WERI-Rb-1 (cell line): Measurements from ENCODE around the gene NRARP.

Experiments
- DNase-seq: peaks from one replicate; pipeline ENCODE4 v3.0.0-alpha.2; 2020
- H3K27ac ChIP-seq: fragments of 250-450 bp; sonication (Bioruptor Pico); 2 replicates; pipeline ENCODE4 v1.5.1; 2020; ENCODE audit warnings: mild to moderate bottlenecking, moderate library complexity
- H3K27me3 ChIP-seq: fragments of 250-450 bp; sonication (Bioruptor Pico); 2 replicates; pipeline ENCODE4 v1.5.1; 2021; ENCODE audit warnings: mild to moderate bottlenecking, low read depth, moderate library complexity; ENCODE audit not compliant: insufficient read depth, severe bottlenecking
- H3K36me3 ChIP-seq: fragments of 250-450 bp; sonication (Bioruptor Pico); 2 replicates; pipeline ENCODE4 v1.5.1; 2020; ENCODE audit warnings: mild to moderate bottlenecking, moderate library complexity
- H3K4me3 ChIP-seq: 2 replicates; pipeline ENCODE4 v1.5.1; 2011; ENCODE audit warnings: low read depth, mild to moderate bottlenecking, control low read depth, low read length
- H3K9me3 ChIP-seq: fragments of 250-450 bp; sonication (Bioruptor Pico); 2 replicates; pipeline ENCODE4 v1.5.1; 2021; ENCODE audit warnings: mild to moderate bottlenecking, moderate library complexity; ENCODE audit not compliant: severe bottlenecking
- TF ChIP-seq, protein P1 (sequence below): IDR thresholded peaks from 2 replicates; pipeline ENCODE4 v1.5.1; 2011; ENCODE audit warnings: low read depth, mild to moderate bottlenecking, control low read depth, inconsistent platforms, low read length

NRARP gene

GRCh38 chr9:137325124-137325523, 23.1 kb upstream of the NRARP start:
- TF ChIP-seq, protein P1, sequence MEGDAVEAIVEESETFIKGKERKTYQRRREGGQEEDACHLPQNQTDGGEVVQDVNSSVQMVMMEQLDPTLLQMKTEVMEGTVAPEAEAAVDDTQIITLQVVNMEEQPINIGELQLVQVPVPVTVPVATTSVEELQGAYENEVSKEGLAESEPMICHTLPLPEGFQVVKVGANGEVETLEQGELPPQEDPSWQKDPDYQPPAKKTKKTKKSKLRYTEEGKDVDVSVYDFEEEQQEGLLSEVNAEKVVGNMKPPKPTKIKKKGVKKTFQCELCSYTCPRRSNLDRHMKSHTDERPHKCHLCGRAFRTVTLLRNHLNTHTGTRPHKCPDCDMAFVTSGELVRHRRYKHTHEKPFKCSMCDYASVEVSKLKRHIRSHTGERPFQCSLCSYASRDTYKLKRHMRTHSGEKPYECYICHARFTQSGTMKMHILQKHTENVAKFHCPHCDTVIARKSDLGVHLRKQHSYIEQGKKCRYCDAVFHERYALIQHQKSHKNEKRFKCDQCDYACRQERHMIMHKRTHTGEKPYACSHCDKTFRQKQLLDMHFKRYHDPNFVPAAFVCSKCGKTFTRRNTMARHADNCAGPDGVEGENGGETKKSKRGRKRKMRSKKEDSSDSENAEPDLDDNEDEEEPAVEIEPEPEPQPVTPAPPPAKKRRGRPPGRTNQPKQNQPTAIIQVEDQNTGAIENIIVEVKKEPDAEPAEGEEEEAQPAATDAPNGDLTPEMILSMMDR = no peak
- no peak for DNase-seq
- Histone ChIP-seq H3K9me3 (no peaks in the 10 kb centered on the region), H3K4me3 (no peak overlapping the region), H3K36me3 (no peaks in the 10 kb centered on the region), H3K27me3 (no peaks in the 10 kb centered on the region), H3K27ac (no peak overlapping the region)

DNA sequence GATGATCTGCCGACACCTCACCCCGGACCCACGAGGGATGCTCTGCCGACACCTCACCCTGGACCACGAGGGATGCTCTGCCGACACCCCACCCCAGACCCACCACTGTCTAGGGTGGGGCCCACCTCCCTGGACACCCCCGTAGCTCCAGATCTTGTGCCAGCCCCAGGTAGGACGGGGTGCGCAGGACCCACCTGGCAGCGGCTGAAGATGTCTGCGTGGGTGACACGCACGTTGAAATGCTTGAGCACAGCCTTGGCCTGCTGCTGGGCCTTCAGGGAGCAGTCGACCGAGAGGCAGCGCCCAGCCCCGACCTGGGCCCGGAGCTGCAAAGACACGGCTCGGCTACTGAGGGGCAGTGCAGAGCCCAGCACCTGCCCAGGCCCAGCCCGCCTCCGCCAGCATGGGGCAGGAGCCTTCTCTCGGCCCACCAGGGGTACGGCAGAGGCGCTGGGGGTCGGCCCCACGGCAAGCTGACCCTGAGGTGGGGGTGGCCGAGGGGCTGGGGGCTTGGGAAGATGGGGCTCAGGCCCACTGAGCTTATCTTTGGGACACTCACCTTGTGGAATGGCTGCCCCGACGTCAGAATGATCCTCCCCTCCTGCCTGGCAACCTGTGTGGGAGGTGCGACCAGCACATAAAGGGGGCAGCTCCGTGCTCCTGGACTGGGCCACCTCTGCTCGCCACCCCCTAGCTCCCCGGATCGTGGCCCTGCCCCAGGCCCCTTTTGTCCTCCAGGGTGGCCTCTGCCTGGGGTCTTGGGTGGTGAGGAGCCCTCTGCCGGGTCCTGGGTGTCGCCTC, 21.7 kb upstream of the NRARP start:
- Histone ChIP-seq H3K36me3 (no peaks in the 10 kb centered on the region), H3K27me3 (no peaks in the 10 kb centered on the region), H3K4me3 (no peak overlapping the region), H3K27ac (no peak overlapping the region), H3K9me3 (no peaks in the 10 kb centered on the region)
- TF ChIP-seq, protein P1 = no peak
- no peak for DNase-seq

GRCh38 chr9:137321726-137322361, 19.8 kb upstream of the NRARP start:
- H3K9me3 ChIP-seq = no peaks in the 10 kb centered on the region
- H3K4me3 ChIP-seq = no peak overlapping the region
- H3K36me3 ChIP-seq = no peaks in the 10 kb centered on the region
- TF ChIP-seq, protein P1 = no peak
- H3K27me3 ChIP-seq = no peaks in the 10 kb centered on the region
- DNase-seq = no peak
- H3K27ac ChIP-seq = no peak overlapping the region

GRCh38 chr9:137320555-137321384, 18.7 kb upstream of the NRARP start:
- TF ChIP-seq, protein P1 = no peak
- no peak for DNase-seq
- no peaks in the 10 kb centered on the region for H3K9me3 ChIP-seq
- H3K36me3 ChIP-seq = no peaks in the 10 kb centered on the region
- no peaks in the 10 kb centered on the region for H3K27me3 ChIP-seq
- no peak overlapping the region for H3K4me3 ChIP-seq
- no peak overlapping the region for H3K27ac ChIP-seq

DNA sequence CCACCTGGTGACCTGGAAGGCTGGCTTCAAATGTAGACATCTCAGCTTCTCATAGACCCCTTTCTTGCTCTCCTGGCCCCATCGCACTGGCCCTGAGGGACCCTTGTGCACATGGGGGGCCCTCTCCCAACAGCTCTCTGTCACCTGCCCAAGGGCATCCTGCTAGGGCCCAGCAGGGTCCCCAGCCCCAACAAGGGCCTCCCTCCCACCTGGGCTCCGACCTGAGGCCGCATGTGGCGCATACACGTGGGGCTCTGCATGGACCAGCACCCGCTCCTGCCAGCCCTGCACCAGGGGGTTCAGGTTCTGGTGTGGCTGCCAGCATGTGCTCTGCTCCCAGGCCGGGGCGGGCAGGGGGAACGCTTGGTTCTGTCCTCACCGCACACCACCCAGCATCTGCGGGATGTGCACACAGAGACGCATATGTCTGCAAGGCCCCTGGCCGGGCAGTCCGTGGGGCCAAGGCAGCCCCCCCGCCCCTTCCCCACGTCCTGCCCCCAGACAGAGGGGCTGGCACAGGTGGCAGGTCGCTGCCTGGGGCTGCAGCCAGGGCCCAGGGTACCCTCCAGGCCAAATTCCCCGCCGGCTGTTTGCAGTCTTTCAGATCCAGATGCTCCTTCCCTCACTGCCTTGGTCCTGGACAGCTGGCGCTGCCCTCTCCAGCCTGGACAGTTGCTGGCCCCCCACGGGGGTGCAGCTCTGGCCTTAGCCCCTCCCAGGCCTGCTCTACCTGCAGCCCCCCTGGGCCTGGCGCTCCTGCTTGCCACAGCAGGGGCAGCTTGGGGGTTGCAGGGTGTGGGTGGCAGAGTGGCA, 17.9 kb upstream of the NRARP start:
- no peak for DNase-seq

More for the DNA sequence above, 17.9 kb upstream of the NRARP start:
- TF ChIP-seq, protein P1 = no peak
- H3K27ac ChIP-seq = no peak overlapping the region
- H3K9me3 ChIP-seq = no peaks in the 10 kb centered on the region
- H3K27me3 ChIP-seq = no peaks in the 10 kb centered on the region
- no peaks in the 10 kb centered on the region for H3K36me3 ChIP-seq
- H3K4me3 ChIP-seq = no peak overlapping the region
